Neural cell (in vitro differentiated cells): ENCODE results near the gene RAB5B.
"Not testable (repeated sequence)": the region's sequence is repeated elsewhere in the genome, so short reads cannot be mapped to it uniquely, and the experiment has no call there.

Experiments
- EP300 ChIP-seq: fragments of 450-650 bp; conservative IDR thresholded peaks from 2 replicates; pipeline ENCODE4 v1.6.1; 2014; ENCODE audit warnings: antibody characterized with exemption, mild to moderate bottlenecking, moderate library complexity; ENCODE audit not compliant: poor library complexity, severe bottlenecking
- MXI1 ChIP-seq: fragments of 450-650 bp; conservative IDR thresholded peaks from 2 replicates; pipeline ENCODE4 v1.6.1; 2014; ENCODE audit warnings: antibody characterized with exemption, mild to moderate bottlenecking; ENCODE audit not compliant: poor library complexity, severe bottlenecking
- SMC3 ChIP-seq: fragments of 450-650 bp; conservative IDR thresholded peaks from 2 replicates; pipeline ENCODE4 v1.6.1; 2014; ENCODE audit warnings: antibody characterized with exemption, mild to moderate bottlenecking, moderate library complexity; ENCODE audit not compliant: poor library complexity
- TAF1 ChIP-seq: IDR thresholded peaks from 2 replicates; pipeline ENCODE4 v1.6.1; 2012; ENCODE audit warnings: low read depth
- TF ChIP-seq, protein P1 (sequence below): IDR thresholded peaks from 2 replicates; pipeline ENCODE4 v1.6.1; 2012; ENCODE audit warnings: borderline replicate concordance
- TF ChIP-seq, protein P2 (sequence below): fragments of 450-650 bp; IDR thresholded peaks from 2 replicates; pipeline ENCODE4 v1.5.1; 2014; ENCODE audit warnings: antibody characterized with exemption, mild to moderate bottlenecking, moderate library complexity; ENCODE audit not compliant: poor library complexity, severe bottlenecking

DNA sequence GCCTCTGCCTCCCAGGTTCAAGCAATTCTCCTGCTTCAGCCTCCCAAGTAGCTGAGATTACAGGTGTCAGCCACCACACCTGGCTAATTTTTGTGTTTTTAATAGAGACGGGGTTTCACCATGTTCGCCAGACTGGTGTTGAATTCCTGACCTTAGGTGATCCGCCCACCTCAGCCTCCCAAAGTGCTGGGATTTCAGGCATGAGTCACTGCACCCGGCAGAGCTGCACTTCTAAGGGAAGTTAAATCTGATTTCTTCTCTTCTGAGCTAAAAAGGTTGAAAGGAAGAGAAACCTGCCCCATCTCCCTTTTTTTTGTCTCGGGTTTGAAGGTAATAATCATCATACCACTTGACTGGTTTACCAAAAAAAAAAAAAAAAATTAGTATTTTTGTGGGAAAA, 8.0 kb downstream of the RAB5B start:
- TF ChIP-seq EP300, MXI1, TAF1, SMC3: not testable (repeated sequence)
- TF ChIP-seq, protein P1, sequence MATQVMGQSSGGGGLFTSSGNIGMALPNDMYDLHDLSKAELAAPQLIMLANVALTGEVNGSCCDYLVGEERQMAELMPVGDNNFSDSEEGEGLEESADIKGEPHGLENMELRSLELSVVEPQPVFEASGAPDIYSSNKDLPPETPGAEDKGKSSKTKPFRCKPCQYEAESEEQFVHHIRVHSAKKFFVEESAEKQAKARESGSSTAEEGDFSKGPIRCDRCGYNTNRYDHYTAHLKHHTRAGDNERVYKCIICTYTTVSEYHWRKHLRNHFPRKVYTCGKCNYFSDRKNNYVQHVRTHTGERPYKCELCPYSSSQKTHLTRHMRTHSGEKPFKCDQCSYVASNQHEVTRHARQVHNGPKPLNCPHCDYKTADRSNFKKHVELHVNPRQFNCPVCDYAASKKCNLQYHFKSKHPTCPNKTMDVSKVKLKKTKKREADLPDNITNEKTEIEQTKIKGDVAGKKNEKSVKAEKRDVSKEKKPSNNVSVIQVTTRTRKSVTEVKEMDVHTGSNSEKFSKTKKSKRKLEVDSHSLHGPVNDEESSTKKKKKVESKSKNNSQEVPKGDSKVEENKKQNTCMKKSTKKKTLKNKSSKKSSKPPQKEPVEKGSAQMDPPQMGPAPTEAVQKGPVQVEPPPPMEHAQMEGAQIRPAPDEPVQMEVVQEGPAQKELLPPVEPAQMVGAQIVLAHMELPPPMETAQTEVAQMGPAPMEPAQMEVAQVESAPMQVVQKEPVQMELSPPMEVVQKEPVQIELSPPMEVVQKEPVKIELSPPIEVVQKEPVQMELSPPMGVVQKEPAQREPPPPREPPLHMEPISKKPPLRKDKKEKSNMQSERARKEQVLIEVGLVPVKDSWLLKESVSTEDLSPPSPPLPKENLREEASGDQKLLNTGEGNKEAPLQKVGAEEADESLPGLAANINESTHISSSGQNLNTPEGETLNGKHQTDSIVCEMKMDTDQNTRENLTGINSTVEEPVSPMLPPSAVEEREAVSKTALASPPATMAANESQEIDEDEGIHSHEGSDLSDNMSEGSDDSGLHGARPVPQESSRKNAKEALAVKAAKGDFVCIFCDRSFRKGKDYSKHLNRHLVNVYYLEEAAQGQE: not testable (repeated sequence)
- TF ChIP-seq, protein P2, sequence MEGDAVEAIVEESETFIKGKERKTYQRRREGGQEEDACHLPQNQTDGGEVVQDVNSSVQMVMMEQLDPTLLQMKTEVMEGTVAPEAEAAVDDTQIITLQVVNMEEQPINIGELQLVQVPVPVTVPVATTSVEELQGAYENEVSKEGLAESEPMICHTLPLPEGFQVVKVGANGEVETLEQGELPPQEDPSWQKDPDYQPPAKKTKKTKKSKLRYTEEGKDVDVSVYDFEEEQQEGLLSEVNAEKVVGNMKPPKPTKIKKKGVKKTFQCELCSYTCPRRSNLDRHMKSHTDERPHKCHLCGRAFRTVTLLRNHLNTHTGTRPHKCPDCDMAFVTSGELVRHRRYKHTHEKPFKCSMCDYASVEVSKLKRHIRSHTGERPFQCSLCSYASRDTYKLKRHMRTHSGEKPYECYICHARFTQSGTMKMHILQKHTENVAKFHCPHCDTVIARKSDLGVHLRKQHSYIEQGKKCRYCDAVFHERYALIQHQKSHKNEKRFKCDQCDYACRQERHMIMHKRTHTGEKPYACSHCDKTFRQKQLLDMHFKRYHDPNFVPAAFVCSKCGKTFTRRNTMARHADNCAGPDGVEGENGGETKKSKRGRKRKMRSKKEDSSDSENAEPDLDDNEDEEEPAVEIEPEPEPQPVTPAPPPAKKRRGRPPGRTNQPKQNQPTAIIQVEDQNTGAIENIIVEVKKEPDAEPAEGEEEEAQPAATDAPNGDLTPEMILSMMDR: not testable (repeated sequence)
